Measurements from ENCODE around the gene ADIPOQ.

DNA sequence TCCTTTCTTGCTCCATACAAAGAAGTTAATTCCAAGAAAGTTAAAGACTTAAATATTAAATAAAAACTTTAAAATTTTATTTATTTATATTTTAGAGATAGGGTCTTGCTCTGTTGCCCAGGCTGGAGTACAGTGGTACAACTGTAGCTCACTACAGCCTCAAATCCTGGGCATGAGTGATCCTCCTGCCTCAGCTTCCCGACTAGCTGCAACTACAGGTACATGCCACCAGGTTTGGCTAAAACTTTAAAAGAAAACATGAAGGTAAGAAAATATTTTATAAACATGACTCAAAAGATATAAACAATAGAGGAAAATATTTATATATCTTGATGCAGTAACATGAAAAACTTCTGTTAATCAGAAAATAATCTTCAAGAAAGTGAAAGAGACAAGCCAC lies 33.2 kb downstream of the ADIPOQ start:
- TF ChIP-seq CTCF (IDR thresholded peaks at IDR 0.05) = no peak
- TF ChIP-seq POLR2A (IDR thresholded peaks at IDR 0.05; ENCODE audit: low read depth) = no peak
- no peak for TF ChIP-seq POLR2AphosphoS5 (IDR thresholded peaks at IDR 0.05)

All from esophagus muscularis mucosa (tissue), 3 donors.